Measurements from ENCODE around the gene PTH2.

The PTH2 gene

GRCh38 chr19:49409441-49410029 lies 13.7 kb downstream of the PTH2 start:
- peak; percentile 30 for DNase-seq

DNA sequence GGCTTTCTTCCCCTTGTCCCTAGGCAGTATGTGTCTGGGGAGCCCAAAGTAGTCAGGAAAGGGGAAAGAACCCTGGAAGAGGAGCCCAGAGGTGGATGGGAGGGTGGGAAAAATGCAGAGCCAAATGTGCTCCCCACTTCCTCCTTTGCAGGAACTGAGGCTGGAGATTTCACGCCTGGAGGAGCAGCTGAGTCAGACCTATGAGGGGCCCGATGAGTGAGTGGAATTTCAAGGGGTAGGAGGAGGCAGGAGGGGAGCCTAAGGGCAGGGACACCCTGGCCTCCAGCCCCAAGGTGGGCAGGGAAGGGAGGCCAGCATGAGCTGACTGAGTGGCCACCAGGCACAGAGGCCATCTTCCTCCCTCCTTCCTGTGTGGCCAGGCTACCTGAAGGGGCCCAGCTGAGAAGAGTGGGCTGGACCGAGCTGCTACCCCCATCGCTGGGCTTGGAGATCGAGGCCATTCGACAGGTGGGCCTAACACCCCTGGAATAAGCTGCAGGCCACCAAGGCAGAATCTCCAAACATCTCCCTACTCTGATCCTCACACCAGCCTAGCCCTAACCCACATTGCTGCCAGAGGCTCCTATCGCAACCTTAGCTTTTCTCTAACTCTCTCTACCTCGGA lies 14.3 kb downstream of the PTH2 start:
- no peak for DNase-seq

- DNase-seq = no peak
These were observed 15.7 kb downstream of the PTH2 start for GRCh38 chr19:49407482-49408015.

DNA sequence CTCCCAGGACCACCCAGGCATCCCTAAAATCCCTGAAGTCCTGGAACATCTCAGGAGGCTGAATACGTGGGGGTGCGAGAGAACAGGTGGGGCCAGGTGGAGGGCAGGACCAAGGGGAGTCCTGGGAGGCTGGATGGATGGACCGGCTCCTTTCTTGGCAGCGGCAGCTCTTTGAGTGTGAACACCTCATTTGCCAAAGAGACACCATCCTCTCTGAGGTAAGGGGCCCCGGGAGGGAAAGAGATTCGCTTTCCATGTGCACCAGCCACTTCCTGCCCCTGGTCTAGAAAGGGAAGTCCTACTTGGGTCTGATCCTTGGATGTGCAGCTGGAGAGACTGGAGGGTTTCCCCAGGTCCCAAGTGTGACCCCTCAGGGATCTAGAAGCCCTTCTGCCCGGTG lies 16.2 kb downstream of the PTH2 start:
- DNase-seq = no peak

DNA sequence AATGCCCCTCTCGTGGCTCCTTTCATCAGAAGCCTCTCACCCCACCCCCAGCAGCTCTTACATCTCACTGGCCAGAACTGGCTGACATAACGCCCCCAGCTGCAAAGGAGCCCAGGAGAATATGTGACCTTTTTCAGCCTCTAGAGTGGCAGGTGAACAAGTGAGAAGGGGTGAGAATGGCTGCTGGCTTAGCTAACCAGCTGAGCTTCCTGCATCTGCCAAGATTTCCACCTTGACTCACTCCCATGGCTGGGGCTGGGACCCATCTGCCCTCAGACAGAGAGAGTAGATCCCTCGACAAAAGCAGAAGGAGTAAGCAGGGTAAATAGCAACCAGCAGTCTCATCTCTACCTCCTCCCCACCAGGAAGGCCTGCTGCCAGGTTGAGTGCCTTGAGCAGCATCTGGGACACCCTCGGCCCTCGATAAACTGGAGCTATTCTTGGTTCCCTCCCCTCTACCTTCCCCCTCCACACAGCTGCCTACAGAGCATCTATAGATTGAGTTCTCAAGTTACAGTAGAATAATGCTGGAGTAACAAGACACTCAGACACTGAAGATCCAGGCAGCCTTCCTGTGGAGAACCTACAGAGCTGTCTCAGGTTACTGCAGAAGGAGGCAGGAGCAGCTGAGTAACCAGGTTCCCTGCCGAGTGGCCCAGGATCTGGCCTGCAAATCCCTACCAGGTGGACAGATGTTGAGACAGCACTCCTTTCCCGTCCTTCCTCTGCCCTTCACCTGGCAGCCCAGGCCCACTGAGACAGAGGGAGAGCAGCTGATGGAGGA lies 19.6 kb downstream of the PTH2 start:
- peak; percentile 98 for DNase-seq

DNA sequence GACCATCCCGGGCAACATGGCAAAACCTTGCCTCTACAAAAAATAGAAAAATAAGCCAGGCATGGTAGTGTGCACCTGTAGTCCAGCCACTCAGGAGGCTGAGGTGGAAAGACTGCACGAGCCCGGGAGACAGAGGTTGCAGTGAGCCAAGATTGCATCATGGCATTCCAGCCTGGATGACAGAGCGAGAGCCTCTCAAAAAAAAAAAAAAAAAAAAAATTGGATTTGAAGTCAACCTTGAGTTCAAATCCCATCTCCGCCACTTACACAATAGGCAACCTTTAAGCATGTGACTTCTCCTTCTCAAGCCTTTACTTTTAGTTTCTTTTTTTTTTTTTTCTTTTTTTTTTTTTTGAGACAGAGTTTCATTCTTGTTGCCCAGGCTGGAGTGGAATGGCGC lies 23.2 kb downstream of the PTH2 start:
- DNase-seq = no peak

- no peak for DNase-seq
These were observed 24.3 kb downstream of the PTH2 start for GRCh38 chr19:49398931-49399330.

DNA sequence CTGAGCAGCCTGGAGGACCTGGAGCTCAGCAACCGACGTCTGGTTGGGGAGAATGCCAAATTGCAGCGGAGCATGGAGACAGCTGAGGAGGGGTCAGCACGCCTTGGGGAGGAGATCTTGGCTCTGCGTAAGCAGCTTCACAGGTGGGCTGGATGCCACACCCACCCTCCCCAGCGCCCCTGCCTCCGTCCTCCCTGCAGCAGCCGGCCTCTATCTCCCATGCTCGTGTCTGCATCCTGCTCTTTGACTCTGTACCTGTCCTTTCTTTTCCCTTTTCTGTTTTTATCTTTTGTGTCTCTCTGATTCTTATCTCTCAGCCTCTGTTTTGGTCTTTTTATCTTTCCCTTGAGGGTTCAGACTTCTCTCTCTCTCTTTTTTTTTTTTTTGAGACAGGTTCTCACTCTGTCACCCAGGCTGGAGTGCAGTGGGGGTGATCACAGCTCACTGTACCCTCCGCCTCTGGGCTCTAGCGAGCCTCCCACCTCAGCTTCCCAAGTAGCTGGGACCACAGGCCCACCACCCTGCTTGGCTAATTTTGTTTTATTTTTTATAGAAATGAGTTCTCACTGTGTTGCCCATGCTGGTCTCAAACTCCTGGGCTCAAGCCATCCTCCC lies 25.1 kb downstream of the PTH2 start:
- no peak for DNase-seq

GRCh38 chr19:49396738-49397505 lies 26.3 kb downstream of the PTH2 start:
- no peak for DNase-seq

GRCh38 chr19:49395581-49396407 lies 27.4 kb downstream of the PTH2 start:
- no peak for DNase-seq

DNA sequence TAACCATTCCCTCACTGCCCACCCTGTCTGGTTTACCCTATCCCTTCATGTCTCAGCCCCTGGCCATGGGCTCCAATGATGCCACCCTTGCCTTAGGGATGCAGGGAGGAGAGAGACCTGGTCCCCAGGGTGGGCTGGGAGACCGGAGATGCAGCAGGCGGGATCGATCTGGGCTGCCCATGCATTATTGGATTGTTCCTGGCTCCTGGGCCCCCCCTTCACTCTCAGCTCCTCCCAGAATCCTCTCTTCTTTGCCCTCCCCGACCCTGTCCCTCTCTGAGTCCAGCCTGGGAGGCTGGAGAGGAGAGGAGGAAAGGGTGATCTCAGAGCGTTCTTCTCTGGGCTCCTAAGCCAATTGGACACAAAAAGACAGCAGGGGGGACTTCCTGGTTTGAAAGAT lies 29.4 kb downstream of the PTH2 start:
- DNase-seq = no peak

- DNase-seq = peak; percentile 72
These were observed 31.5 kb downstream of the PTH2 start for GRCh38 chr19:49391581-49392399.

GRCh38 chr19:49390929-49391359 lies 32.3 kb downstream of the PTH2 start:
- no peak for DNase-seq

GRCh38 chr19:49390131-49390928 lies 32.9 kb downstream of the PTH2 start:
- DNase-seq = no peak

DNA sequence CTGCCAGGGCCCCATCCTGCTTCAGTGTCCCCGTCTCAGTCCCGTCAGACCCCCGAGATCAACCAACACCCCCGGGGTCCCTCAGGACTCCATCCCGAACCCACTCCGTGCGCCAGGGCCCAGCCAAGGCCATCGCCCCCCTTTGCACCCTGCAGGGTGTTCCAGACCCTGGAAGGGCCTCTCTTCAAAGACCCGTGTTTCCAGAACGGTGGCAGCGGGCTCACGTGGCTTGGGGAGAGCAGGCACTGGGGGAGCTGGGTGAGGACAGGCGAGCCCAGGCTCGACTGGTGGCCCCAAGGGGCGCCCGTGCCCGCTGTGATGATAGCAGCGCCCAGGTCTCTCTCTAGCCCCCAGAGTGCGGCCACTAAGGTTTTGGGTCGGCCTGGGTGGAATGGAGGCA lies 33.8 kb downstream of the PTH2 start:
- DNase-seq = no peak

DNA sequence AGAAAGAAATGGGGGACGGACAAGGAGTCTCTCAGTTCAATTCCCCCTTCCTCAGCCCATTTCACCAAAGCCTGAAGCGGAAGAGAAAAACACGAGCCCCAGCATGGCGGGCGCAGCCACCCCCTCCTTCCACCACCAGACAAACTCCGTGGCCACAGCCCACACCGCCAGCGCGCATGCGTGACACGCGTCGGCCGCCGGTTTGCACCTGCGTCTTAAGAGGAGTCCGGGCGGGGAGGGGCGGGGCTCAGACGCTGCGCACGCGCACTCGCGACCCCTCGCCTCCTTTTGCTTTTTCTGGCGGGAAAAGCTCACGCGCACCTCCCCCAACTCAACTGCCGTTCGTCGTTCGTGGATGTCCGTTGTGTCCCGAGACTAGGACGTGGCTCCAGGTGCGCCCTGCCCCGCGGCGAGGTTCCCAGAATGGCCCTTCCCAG lies 35.3 kb downstream of the PTH2 start, which contains the start of gene KASH5:
Gene KASH5 (plus strand): TSS at position 314 of the 437 bp plus-strand sequence. CDS start 2,635 bp downstream, outside the sequence.
- peak; percentile 29 for DNase-seq

- no peak for DNase-seq
These were observed 39.6 kb downstream of the PTH2 start for GRCh38 chr19:49383599-49383998.

GRCh38 chr19:49382639-49383038 lies 40.6 kb downstream of the PTH2 start:
- DNase-seq = no peak

- DNase-seq = no peak
These were observed 42.9 kb downstream of the PTH2 start for GRCh38 chr19:49380391-49380790.

- DNase-seq = no peak
These were observed 44.7 kb downstream of the PTH2 start for GRCh38 chr19:49378512-49378911.

Measured in NCI-H510A treated with DMSO at 0.1 percent for 48 hours (cell line).